ENCODE data around the gene ATL1. TPM values are rescaled to one million over a fixed set of nuclear protein-coding genes. Genes with fewer than 3 reads are reported as not detected.

Gene ATL1
- total RNA-seq, 4 donors from 2014 or later, result 1.5 to 24.3 (median 13.0) TPM

DNA sequence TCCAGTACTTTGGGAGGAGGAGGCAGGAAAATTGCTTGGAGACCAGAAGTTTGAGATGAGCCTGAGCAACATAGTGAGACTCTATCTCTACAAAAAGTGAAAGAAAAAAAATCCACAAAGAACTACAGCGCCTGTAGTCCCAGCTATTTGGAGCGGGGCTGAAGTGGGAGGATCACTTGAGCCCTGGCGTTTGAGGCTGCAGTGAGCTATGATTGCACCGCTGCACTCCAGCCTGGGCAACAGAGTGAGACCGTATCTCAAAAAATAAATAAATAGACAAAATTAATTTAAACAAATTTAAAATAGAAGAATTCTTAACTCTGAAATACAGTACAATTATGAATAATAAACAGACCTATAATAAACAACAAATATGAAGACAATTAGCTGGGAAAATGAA, 40.9 kb downstream of the ATL1 start:
- intact Hi-C loops (cut with DNase I; ENCODE audit: low total_unique reads), result loop anchor here (10.0 kb wide), 1 partner anchor 184 kb away; no protein-coding TSS in a partner anchor
- no peak for TF ChIP-seq CTCF (IDR thresholded peaks at IDR 0.05)
- no peak for TF ChIP-seq POLR2A (IDR thresholded peaks at IDR 0.05)
- H3K9me3 ChIP-seq, result no peaks in the 10 kb centered on the region

DNA sequence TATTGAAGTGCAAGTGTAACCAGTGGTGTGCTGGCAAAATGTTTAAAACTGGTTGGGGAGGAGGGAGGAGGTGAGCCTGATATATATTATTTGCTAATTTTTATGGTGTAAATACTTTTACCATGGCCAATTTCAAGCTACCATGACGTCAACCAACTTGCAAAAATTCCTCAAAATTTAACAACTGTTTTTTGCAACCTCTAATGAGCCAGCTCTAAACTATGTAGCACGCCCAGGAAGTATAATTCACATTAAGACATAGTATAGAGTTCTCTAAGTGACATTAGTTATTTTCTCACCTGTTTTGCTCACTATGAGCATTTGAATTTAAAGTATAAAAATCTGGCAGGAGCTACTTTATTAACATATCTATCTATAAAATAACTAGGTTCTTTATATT, 41.4 kb downstream of the ATL1 start:
- H3K27ac ChIP-seq, result no peak overlapping the region
- no peak for DNase-seq
- TF ChIP-seq CTCF (IDR thresholded peaks at IDR 0.05), result no peak
- TF ChIP-seq POLR2A (IDR thresholded peaks at IDR 0.05), result no peak
- no peaks in the 10 kb centered on the region for H3K36me3 ChIP-seq
- no peaks in the 10 kb centered on the region for H3K4me1 ChIP-seq
- intact Hi-C loops (cut with DNase I; ENCODE audit: low total_unique reads), result loop anchor here (10.0 kb wide), 1 partner anchor 183 kb away; no protein-coding TSS in a partner anchor
- no peak overlapping the region for H3K4me3 ChIP-seq
- no peaks in the 10 kb centered on the region for H3K9me3 ChIP-seq
- H3K27me3 ChIP-seq, result no peaks in the 10 kb centered on the region

More for the DNA sequence above, 40.9 kb downstream of the ATL1 start:
- no peak overlapping the region for H3K4me3 ChIP-seq
- peak in 1 of 2 donors; percentile 22 for DNase-seq
- H3K27me3 ChIP-seq, result no peaks in the 10 kb centered on the region
- no peak overlapping the region for H3K27ac ChIP-seq
- H3K4me1 ChIP-seq, result no peaks in the 10 kb centered on the region
- no peaks in the 10 kb centered on the region for H3K36me3 ChIP-seq

DNA sequence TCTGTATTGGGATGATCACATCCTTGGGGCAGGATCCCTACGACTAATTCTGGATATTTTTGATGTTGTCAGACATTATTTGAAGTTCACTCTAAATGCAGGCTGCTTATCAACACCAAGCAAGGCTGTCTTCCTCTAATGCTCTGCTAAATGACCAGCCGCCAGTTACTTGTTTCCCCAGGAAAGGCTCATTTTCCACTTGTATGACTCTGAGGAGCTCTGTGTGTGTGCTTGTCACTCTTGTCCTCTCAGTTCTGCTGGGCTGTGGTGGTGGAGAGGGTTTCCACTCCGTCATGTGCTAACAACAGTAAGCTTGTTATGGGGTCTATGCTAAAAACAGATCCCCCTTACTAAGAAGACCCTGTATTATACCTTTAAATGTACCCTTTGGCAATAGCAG, 42.1 kb downstream of the ATL1 start:
- Histone ChIP-seq H3K27ac (no peak overlapping the region), H3K9me3 (no peaks in the 10 kb centered on the region), H3K4me1 (no peaks in the 10 kb centered on the region), H3K36me3 (no peaks in the 10 kb centered on the region), H3K4me3 (no peak overlapping the region), H3K27me3 (no peaks in the 10 kb centered on the region)
- intact Hi-C loops (cut with DNase I; ENCODE audit: low total_unique reads), result loop anchor here (10.0 kb wide), 1 partner anchor 183 kb away; no protein-coding TSS in a partner anchor
- TF ChIP-seq POLR2A (IDR thresholded peaks at IDR 0.05), result no peak
- no peak for TF ChIP-seq CTCF (IDR thresholded peaks at IDR 0.05)
- DNase-seq, result no peak

GRCh38 chr14:50603565-50603964, 43.6 kb downstream of the ATL1 start:
- Histone ChIP-seq H3K27me3 (no peaks in the 10 kb centered on the region), H3K36me3 (no peaks in the 10 kb centered on the region), H3K9me3 (no peaks in the 10 kb centered on the region), H3K4me3 (no peak overlapping the region), H3K27ac (no peak overlapping the region), H3K4me1 (no peaks in the 10 kb centered on the region)
- no peak for TF ChIP-seq CTCF (IDR thresholded peaks at IDR 0.05)
- no peak for TF ChIP-seq POLR2A (IDR thresholded peaks at IDR 0.05)
- intact Hi-C loops (cut with DNase I; ENCODE audit: low total_unique reads), result loop anchor here (10.0 kb wide), 1 partner anchor 181 kb away; no protein-coding TSS in a partner anchor
- no peak for DNase-seq

DNA sequence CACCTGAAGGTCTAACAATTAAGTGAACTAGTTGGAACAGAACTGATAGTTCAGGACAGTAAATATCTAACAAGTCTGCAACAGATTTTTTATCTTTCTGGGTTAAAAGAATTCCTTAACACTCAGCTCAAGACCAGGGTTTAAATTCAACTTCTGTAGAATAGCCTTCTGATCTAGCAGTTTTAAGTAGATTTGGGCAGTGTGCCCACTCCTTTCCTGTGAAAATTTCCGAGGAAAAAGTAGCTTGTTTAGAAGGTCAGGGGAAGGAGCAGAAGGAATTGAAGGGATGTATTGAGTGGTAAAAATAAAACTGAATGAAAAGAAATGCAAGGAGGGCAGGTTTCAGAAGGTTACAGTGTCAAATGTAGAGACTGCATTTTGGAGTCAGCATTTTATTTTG, 45.8 kb downstream of the ATL1 start:
- H3K4me3 ChIP-seq, result no peak overlapping the region
- no peaks in the 10 kb centered on the region for H3K4me1 ChIP-seq
- no peaks in the 10 kb centered on the region for H3K27me3 ChIP-seq
- DNase-seq, result no peak
- no peaks in the 10 kb centered on the region for H3K9me3 ChIP-seq
- no peak for TF ChIP-seq POLR2A (IDR thresholded peaks at IDR 0.05)
- TF ChIP-seq CTCF (IDR thresholded peaks at IDR 0.05), result no peak
- intact Hi-C loops (cut with DNase I; ENCODE audit: low total_unique reads), result loop anchor here (10.0 kb wide), 1 partner anchor 179 kb away; no protein-coding TSS in a partner anchor
- no peak overlapping the region for H3K27ac ChIP-seq
- no peaks in the 10 kb centered on the region for H3K36me3 ChIP-seq

All from uterus (tissue), 4 donors.